ENCODE measurements around the gene RAB8A. TPM values are rescaled to one million over a fixed set of nuclear protein-coding genes. Genes with fewer than 3 reads are reported as not detected.

The RAB8A gene
- 41.6 TPM for total RNA-seq

GRCh38 chr19:16111160-16111908 is at the start of gene RAB8A:
Gene RAB8A, plus strand, starts transcription at chr19:16111889. Its CDS starts 13 bp downstream, at chr19:16111902.

GRCh38 chr19:16076154-16076957 is 35.3 kb upstream of the RAB8A start, which contains the start of gene TPM4:
Gene TPM4, plus strand, starts transcription at chr19:16076495. Its CDS starts 71 bp downstream, at chr19:16076566.

GRCh38 chr19:16143399-16144215 is 31.9 kb downstream of the RAB8A start, which contains the start of gene HSH2D:
Gene HSH2D, plus strand, starts transcription at chr19:16143685. Its CDS starts 5,066 bp downstream, at chr19:16148751.

Other genes with a start within 250 kb of the RAB8A start
- not detected for gene CYP4F2, start 213.8 kb upstream of the RAB8A start, total RNA-seq
- gene CYP4F11, start 177.4 kb upstream of the RAB8A start, total RNA-seq: not detected
- not detected for gene OR10H4, start 162.9 kb upstream of the RAB8A start, total RNA-seq
- 246 TPM for gene TPM4, start 35.4 kb upstream of the RAB8A start, total RNA-seq
- 0.27 TPM for gene HSH2D, start 31.8 kb downstream of the RAB8A start, total RNA-seq
- not detected for gene CIB3, start 61.6 kb downstream of the RAB8A start, total RNA-seq
- gene FAM32A, start 73.5 kb downstream of the RAB8A start, total RNA-seq: 107 TPM
- 53.2 TPM for gene AP1M1, start 86.0 kb downstream of the RAB8A start, total RNA-seq
- 22.8 TPM for gene KLF2, start 212.9 kb downstream of the RAB8A start, total RNA-seq

Data from camera-type eye (tissue), 1 donor.